Activated CD4-positive, alpha-beta T cell treated with anti-CD3 and anti-CD28 coated beads, Interleukin-10, Interleukin-2, amounts not matched to agents 100 ng/mL and 50 ng/mL, durations not matched to agents 16 hours and 8 hours (primary cell): ENCODE data around the gene HPS4.
"Not testable (repeated sequence)": the region's sequence is repeated elsewhere in the genome, so short reads cannot be mapped to it uniquely, and the experiment has no call there.

Experiments used
- DNase-seq: peaks from one replicate; pipeline ENCODE4 v3.0.0-alpha.2; 2020

Gene HPS4

DNA sequence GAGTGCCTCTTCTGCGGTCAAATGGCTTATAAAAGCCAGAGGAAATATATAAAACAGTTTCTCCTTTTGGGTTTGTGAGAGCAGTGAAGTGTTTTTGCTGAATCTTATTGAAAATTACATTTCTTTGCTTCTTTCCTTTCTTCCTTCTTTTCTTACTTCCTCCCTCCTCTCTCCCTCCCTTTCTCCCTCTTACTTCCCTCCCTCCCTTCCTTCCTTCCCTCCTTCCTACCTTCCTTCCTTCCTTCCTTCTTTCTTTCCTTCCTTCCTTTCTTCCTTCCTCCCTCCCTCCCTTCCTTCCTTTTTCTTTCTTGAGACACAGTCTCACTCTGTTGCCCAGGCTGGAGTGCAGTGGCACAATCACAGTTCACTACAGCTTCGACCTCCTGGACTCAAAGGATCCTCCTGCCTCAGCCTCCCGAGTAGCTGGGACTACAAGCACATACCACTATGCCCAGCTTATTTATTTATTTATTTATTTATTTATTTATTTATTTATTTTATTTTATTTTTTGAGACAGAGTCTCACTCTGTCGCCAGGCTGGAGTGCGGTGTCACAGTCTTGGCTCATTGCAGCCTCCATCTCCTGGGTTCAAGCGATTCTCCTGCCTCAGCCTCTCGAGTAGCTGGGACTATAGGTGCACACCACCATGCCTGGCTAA, 74.9 kb downstream of the HPS4 start:
- not testable (repeated sequence) for DNase-seq

DNA sequence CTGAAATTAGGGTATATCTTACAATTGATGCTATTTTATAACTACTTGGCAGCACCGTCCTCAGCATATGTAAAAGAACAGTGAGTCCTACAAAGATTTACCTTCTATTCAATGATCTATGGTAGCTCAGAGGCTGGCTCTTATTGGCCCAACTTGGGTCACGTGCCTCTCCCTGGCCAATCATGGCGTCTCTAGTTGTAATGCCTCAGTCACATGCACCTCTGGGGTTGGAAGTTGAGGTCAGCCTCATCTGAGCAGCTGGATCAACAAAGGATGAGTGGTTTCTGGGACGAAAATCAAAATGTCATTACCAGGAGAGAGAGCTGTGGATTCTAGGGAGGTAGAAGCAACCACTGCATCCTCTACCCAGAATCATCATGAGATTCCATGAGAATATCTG, 77.5 kb downstream of the HPS4 start:
- DNase-seq = no peak

DNA sequence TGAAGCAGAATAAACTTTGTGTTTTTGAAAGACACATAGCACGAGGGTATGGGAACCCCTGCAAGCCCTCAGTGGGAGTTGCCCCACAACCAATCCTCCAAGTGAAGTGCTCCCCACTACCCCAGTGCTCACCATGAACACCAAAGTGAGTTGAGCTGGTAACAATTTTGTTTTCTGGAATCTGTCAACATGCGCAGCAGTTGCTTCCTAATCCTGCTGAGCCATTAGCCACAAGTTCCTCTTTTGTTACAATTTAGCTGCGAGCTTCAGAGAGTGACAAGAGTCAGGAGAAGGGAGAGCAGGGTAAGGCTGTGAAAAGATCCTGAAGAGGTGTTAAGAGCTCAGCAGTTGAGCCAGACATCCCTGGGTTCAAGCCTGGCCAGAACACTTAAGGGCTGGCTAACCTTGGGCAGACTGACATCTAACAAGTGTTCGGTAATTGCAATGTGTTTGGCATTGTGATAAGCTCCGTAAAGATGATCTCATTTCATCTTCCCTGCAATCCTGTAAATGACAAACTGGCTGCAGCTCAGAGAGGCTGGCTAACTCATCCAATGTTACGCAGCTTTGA, 78.6 kb downstream of the HPS4 start:
- no peak for DNase-seq

DNA sequence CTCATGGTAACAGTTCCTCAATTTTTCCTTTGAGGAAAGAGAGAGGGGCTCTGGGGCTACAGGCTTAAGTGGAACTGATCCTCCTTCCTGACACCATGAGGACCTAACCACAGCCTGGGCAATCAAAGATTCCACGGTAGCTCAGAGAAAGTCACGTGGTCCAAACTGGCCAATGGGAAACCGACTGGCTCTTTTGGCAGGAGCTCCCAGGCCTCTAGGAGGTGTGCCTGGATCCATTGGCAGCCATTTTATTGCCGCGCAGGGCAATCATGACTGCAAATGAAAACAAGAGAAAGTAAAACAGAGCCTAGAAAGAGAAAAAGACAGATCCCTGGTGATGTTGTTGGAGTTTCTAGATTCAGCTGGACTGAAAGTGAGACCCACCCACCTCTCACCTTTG, 81.9 kb downstream of the HPS4 start:
- DNase-seq = no peak
